Tibial artery (tissue), 4 donors: Measurements from ENCODE around the gene STAM2.
A peak's percentile ranks its signal among the peaks of the same experiment; 100 is the strongest.

Source experiments
- DNase-seq, 2 donors: peaks; one replicate each; pipeline ENCODE4 v3.0.0-alpha.2; 2019
- H3K27ac ChIP-seq, 2 donors: fragments of 200-600 bp; sonication (generic) in 1 of 2; 1 replicate in 1 of 2; 2 replicates in 1 of 2; pipeline ENCODE4 v1.5.1; 2018 to 2019; ENCODE audit warnings: mild to moderate bottlenecking in 1 of 2
- H3K27me3 ChIP-seq, 2 donors: fragments of 200-600 bp; sonication (generic) in 1 of 2; one replicate each; pipeline versions ENCODE4 v1.5.1 to v1.6.0; 2016 to 2019
- H3K36me3 ChIP-seq, 3 donors: fragments of 200-600 bp; sonication (generic) in 2 of 3; one replicate each; pipeline ENCODE4 v1.5.1; 2016 to 2019; ENCODE audit warnings: mild to moderate bottlenecking in 2 of 3
- H3K4me1 ChIP-seq, 4 donors: fragments of 200-600 bp; sonication (generic) in 2 of 4; 1 replicate in 3 of 4; 2 replicates in 1 of 4; pipeline ENCODE4 v1.5.1; 2016 to 2019
- H3K4me3 ChIP-seq, 2 donors: fragments of 200-600 bp; sonication (generic) in 1 of 2; 1 replicate in 1 of 2; 2 replicates in 1 of 2; pipeline ENCODE4 v1.5.1; 2018 to 2019; ENCODE audit warnings: mild to moderate bottlenecking in 2 of 2
- H3K9me3 ChIP-seq, 3 donors: fragments of 200-600 bp; sonication (generic) in 1 of 3; one replicate each; pipeline ENCODE4 v1.5.1; 2016 to 2019
- intact Hi-C: fragments of 100-400 bp; cut with DNase I; formaldehyde crosslinking; loops from one replicate; pipeline ENCODE4 v1.15.0; 2023; ENCODE audit warnings: low total_unique reads
- TF ChIP-seq, protein P1 (sequence below), 2 experiments: fragments of 200-600 bp in 1 of 2; fragments of 450-650 bp in 1 of 2; IDR thresholded peaks; one replicate each; pipeline ENCODE4 v1.5.1; 2017 to 2019; ENCODE audit warnings: antibody characterized with exemption in 2 of 2, mild to moderate bottlenecking in 1 of 2, moderate library complexity in 1 of 2

STAM2 gene

DNA sequence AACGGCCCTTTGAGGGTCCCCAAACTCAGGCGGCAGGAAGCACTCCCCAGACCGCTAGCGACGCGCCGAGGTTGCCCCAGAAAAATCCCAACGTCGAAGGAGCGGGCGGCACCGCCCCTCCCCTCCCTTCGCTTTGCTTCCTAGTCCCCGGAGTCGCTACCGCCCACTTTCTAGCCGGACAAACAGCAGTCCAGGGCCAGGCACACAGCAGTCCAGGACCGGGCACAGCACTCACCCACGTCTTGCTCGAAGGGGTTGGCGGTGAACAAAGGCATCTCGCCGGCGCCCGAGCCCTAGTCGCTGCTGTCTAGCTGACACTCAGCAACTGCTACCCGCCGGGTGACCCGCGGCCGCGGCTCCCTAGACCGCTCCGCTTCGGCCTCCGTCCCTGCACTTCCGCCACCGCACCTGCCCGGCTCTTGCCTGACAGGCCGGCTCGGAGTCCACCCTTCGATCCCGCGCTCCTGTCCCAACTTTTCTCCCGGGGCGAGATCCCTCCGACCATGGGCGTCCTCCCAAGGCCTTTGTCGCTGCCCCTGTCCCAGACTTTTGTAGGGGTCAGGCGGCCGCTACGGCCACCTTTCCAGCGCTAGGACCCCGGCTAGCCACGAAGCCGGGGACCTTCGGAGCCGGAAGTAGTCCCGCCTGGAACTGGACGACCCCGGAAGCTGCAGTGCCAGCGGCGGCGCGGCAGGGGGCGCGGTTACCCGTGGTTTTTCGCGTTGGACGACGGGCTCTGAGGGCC, at the start of gene STAM2:
Gene STAM2, minus strand, starts transcription at position 396 of the 745 bp plus-strand sequence. Its CDS starts 121 bp downstream, at position 275.
- TF ChIP-seq, protein P1, sequence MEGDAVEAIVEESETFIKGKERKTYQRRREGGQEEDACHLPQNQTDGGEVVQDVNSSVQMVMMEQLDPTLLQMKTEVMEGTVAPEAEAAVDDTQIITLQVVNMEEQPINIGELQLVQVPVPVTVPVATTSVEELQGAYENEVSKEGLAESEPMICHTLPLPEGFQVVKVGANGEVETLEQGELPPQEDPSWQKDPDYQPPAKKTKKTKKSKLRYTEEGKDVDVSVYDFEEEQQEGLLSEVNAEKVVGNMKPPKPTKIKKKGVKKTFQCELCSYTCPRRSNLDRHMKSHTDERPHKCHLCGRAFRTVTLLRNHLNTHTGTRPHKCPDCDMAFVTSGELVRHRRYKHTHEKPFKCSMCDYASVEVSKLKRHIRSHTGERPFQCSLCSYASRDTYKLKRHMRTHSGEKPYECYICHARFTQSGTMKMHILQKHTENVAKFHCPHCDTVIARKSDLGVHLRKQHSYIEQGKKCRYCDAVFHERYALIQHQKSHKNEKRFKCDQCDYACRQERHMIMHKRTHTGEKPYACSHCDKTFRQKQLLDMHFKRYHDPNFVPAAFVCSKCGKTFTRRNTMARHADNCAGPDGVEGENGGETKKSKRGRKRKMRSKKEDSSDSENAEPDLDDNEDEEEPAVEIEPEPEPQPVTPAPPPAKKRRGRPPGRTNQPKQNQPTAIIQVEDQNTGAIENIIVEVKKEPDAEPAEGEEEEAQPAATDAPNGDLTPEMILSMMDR (IDR thresholded peaks at IDR 0.05), result peak; percentile 95 to 97
- no peaks in the 10 kb centered on the region for H3K27me3 ChIP-seq
- peak; percentile 88 to 96 for DNase-seq
- H3K4me1 ChIP-seq, result peaks cover 0 to 37% (median 14%) of the 10 kb centered on the region in 4 donors
- H3K27ac ChIP-seq, result peak within 1 kb of the TSS; percentile 92 to 93
- intact Hi-C loops, result loop anchor here (10.0 kb wide), 1 partner anchor 141 kb away; no protein-coding TSS in a partner anchor
- no peaks in the 10 kb centered on the region for H3K36me3 ChIP-seq
- H3K9me3 ChIP-seq, result no peaks in the 10 kb centered on the region
- peak within 1 kb of the TSS; percentile 73 to 75 for H3K4me3 ChIP-seq

DNA sequence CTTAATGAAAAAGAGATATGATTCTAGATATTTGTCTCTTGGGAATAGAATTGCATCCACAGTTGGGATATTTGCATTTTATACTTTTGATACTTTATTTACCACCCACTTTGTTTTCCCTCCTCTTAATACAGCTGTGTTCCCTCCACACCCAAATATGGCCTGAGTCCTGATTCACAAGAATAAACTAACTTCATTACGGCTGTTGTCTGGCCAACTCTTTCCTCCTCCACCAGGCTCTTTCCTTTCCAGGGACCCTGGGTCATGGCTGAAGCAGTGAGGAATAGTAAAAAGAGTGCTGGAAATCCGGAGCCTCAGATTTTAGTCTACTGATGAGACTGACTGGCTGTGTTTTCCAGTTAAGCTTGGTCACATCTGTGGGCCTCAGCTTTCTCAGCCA, 48.4 kb upstream of the STAM2 start:
- TF ChIP-seq, protein P1 (IDR thresholded peaks at IDR 0.05), result no peak
- no peaks in the 10 kb centered on the region for H3K27me3 ChIP-seq
- peaks cover 0 to 39% (median 14%) of the 10 kb centered on the region in 4 donors for H3K4me1 ChIP-seq
- no peaks in the 10 kb centered on the region for H3K9me3 ChIP-seq
- H3K4me3 ChIP-seq, result no peak overlapping the region
- peak overlapping the region; percentile 67 to 71 for H3K27ac ChIP-seq
- no peaks in the 10 kb centered on the region for H3K36me3 ChIP-seq
- no peak for DNase-seq
- intact Hi-C loops, result loop anchor here (10.0 kb wide), 1 partner anchor 111 kb away; the partner anchor contains the start of gene FMNL2

DNA sequence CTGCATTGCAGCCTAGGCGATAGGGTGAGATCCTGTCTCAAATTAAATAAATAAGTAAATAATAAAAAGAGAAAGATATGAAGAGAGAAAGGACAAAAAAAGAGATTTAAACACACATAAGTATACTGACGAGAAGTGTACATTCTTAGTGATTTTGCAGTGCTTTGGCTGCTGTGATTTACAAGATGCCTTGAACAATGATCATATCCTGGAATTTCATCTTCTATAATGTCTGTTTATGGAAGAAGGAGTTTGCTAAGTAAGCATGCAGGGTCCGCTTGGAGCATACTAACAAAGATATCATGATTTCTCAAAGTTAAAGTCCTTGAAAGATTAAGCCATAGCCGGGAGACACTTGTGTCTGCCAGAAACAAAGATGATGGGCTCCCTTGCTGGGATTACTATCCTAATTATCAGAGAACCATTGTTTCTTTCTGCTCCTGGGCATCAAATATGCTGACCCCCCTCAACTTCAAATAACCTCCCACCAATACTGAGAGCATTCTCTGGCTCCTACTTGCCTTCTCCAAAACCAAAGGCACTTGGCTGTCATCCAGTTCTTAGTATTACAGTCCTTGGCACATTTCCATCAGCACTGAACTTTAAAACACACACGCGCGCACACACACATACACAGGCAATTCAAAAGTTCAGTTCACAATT, 47.5 kb upstream of the STAM2 start:
- DNase-seq, result peak; percentile 73 to 74
- peaks cover 0 to 30% (median 14%) of the 10 kb centered on the region in 4 donors for H3K4me1 ChIP-seq

DNA sequence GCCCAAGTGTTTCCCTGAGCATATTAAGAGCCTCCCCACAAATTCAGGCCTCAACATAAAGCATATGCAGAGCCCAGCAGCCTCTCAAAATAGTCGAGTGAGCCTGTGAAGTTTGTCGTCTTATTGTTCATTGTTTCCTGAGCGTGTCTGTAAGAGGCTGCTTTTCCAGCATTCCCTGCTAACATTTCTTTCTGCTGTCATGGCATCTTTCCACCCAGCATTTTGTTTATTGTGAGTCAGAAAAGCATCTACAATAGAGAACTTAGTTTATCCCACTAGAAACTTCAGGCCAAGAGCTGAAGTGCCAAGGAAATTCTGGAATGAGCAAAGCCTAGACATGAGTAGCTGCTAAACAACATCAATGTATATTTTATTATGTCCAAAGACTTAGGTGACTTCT, 46.3 kb upstream of the STAM2 start:
- H3K36me3 ChIP-seq, result no peaks in the 10 kb centered on the region
- no peak overlapping the region for H3K4me3 ChIP-seq
- intact Hi-C loops, result loop anchor here (10.0 kb wide), 1 partner anchor 113 kb away; the partner anchor contains the start of gene FMNL2
- H3K4me1 ChIP-seq, result peaks cover 0 to 20% (median 8%) of the 10 kb centered on the region in 4 donors
- H3K27me3 ChIP-seq, result no peaks in the 10 kb centered on the region
- no peaks in the 10 kb centered on the region for H3K9me3 ChIP-seq
- TF ChIP-seq, protein P1 (IDR thresholded peaks at IDR 0.05), result no peak
- no peak overlapping the region for H3K27ac ChIP-seq
- no peak for DNase-seq

More for the DNA sequence above, 47.5 kb upstream of the STAM2 start:
- TF ChIP-seq, protein P1 (IDR thresholded peaks at IDR 0.05), result no peak
- no peaks in the 10 kb centered on the region for H3K36me3 ChIP-seq
- no peaks in the 10 kb centered on the region for H3K9me3 ChIP-seq
- intact Hi-C loops, result loop anchor here (10.0 kb wide), 1 partner anchor 112 kb away; the partner anchor contains the start of gene FMNL2
- no peaks in the 10 kb centered on the region for H3K27me3 ChIP-seq
- H3K27ac ChIP-seq, result peak overlapping the region; percentile 67 to 71
- no peak overlapping the region for H3K4me3 ChIP-seq

DNA sequence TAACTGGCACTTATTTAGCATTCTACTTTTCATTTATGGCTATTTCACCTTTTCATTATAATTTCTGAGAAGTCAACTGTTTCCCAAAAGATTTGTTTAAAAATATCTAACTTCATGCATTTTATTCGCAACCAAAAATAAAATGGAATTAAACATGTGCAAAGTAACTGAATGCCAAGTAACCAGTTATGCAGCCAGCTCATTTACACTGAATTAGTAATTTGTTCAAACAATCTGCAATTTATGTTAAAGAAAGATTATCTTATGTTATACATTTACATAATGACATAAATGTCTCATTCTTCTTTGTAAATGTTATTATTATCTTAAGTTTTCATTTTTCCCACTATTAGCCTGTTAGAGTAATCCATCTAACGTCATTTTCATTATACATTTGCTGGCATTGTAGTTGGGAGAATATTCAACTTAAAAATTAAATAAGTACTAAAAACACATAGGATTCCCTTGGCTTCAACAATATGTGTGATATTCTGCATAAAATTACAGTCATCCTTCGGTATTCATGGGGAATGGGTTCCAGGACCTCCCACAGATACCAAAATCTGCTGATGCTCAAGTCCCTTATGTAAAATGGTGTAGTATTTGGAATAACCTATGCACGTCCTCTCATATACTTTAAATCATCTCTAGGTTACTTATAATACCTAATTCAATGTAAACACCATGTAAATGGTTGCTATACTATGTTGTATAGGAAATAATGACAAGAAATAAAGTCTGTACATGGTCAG, 43.7 kb upstream of the STAM2 start:
- H3K4me1 ChIP-seq, result peaks cover 0 to 17% (median 7%) of the 10 kb centered on the region in 4 donors
- intact Hi-C loops, result no loop called here

More for the DNA sequence above, 43.7 kb upstream of the STAM2 start:
- Histone ChIP-seq H3K36me3 (no peaks in the 10 kb centered on the region), H3K27ac (no peak overlapping the region), H3K4me3 (no peak overlapping the region), H3K27me3 (no peaks in the 10 kb centered on the region), H3K9me3 (no peaks in the 10 kb centered on the region)
- TF ChIP-seq, protein P1 (IDR thresholded peaks at IDR 0.05), result no peak
- no peak for DNase-seq
